ENCODE data around the gene CDC45.
"Not testable (repeated sequence)": the region's sequence is repeated elsewhere in the genome, so short reads cannot be mapped to it uniquely, and the experiment has no call there.

CDC45 gene

DNA sequence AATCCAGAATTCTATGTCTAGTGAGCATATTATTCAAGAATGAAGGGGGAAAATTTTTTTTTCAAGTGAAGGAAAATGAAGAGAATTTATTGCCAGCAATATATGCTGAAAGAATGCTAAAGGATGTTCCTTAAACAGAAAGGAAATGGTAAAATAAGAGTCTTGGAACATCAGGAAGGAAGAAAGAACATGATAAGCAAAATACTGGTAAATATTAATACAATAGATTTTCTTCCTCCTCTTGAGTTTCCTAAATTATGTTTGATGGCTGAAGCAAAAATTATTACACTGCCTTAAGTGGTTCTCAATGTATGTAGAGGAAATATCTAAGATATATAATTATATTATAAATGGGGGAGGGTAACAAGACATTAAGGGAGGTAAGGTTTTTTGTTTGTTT lies 54.1 kb downstream of the CDC45 start:
- DNase-seq, result no peak

GRCh38 chr22:19535001-19535400 lies 55.3 kb downstream of the CDC45 start:
- DNase-seq, result no peak

GRCh38 chr22:19536564-19536963 lies 56.8 kb downstream of the CDC45 start:
- DNase-seq, result no peak

GRCh38 chr22:19537941-19538488 lies 58.3 kb downstream of the CDC45 start:
- no peak for DNase-seq

GRCh38 chr22:19540394-19540793 lies 60.7 kb downstream of the CDC45 start:
- no peak for DNase-seq

GRCh38 chr22:19543970-19544708 lies 64.4 kb downstream of the CDC45 start:
- DNase-seq, result no peak

DNA sequence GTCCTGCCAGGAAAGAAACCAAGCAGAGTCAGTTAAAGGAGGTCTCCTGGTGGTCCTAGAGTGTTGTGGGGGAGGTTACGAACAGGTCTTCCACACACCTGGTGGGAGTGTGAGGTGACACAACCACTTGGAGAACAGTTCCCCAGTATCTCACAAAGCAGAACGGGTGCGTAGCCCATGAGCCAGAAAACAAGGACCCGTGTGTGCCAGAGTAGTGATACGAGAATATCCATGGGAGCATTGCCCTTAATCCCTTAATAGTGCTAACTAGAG lies 66.2 kb downstream of the CDC45 start:
- DNase-seq, result no peak

- DNase-seq, result no peak
Measured at GRCh38 chr22:19546680-19547079, 67.0 kb downstream of the CDC45 start.

GRCh38 chr22:19547620-19548019 lies 67.9 kb downstream of the CDC45 start:
- DNase-seq, result no peak

DNA sequence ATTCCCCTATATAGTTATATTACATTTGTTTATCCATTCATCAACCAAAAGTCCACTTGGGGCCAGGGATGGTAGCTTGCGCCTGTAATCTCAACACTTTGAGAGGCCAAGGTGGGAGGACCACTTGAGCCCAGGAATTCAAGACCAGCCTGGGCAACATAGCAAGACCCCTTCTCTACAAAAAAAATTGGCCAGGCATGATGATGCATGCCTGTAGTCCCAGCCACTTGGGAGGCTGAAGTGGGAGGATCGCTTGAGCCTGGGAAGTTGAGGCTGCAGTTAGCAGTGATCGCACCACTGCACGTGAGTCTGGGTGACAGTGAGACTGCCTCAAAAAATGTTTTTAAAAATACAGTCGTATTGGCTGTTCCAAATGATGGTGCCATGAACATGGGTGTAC lies 68.7 kb downstream of the CDC45 start:
- DNase-seq, result not testable (repeated sequence)

DNA sequence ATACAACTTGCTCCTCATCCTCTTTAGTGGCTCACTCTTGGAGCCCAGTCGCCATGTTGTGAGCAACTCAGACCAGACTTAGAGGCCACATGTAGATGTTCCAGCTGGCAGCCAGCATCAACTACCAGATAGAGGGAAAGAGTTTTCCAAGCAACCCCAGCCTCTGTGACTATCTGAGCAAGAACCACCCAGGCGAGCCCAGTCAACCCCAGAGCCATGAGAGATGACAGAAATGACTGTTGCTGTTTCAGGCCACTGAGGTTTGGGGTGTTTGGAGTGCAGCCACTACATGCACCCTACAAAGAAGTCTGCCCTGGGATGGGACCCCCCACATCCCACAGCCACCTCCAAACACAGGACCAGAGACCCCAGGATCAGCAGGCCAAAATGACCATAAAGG lies 69.2 kb downstream of the CDC45 start:
- no peak for DNase-seq

DNA sequence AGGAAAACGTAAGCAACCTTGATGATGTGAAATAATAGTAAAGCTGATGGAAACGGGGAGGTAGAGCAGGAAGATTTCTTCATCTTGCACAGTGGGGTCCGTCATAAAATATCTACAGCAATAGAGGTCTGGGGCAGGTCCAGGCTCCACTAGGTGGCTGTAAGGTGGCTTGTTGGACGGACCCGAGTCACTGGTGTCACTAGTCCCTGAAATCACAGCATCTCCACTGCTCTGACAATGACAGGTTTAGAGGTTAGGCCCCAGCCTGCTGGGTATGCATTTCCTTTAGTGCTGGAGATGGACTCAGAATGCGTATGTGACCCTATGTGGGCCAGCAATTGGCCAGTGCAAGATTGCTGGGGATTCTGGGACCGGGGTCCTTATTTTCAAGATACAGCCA lies 69.7 kb downstream of the CDC45 start:
- DNase-seq, result no peak

DNA sequence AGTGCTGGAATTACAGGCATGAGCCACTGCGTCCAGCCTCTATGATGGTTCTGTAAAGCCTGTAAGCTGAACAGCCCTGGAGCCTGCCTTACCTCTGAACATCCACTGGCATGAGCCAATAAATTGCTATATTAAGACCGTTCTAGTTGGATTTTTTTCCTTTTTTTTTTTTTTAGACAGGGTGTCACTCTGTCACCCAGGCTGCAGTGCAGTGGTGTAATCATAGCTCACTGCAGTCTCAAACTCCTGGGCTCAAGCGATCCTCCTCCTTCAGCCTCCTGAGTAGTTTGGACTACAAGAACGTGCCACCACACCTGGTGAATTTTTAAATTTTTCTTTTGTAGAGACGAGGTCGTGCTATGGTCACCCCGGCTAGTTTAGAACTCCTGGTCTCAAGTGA lies 70.7 kb downstream of the CDC45 start:
- DNase-seq, result no peak

- no peak for DNase-seq
Measured at GRCh38 chr22:19553201-19553600, 73.5 kb downstream of the CDC45 start.

- DNase-seq, result no peak
Measured at GRCh38 chr22:19554834-19555404, 75.2 kb downstream of the CDC45 start.

DNA sequence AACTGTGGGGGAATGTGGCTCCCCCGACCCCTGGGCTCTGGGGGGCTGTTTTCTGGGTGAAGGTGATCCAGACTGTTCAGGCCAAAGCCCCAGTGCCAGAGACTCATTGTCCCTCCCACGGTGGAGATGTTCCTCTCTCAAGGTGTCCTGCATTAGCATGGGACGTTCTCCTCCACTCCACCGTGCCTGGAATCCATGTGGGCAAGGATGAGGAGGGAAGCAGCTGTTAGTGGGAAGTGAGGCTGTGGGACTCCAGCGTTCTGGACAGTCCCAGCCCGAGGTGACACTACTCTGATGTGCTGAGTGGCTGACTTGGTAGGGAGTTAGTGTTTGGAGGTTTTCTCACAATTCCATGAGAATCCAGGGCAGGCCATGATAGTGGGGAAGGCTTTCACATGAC lies 75.9 kb downstream of the CDC45 start:
- DNase-seq, result no peak

DNA sequence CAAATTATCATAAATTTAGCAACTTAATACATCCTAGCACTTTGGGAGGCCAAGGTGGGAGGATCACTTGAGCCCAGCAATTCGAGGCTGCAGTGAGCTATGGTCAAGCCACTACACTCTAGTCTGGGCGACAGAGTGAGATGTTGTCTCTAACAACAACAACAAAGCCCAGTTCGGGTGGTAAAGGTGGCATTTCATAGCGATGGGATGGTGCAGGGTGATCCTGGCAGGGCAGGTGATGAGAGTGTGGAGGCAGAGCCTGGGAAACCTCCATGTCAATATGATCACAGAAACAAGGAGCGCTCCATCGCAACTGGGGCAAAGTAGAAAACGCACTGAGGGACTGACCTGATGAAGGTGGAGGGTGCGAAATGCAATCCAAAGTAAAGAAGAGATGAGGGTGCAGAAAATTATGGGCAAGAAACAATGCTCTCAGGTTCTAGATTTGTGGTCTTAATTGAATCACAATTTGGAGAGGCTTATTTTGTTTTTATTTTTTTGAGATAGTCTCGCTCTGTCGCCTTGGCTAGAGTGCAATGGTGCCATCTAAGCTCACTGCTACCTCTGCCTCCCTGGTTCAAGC lies 77.3 kb downstream of the CDC45 start:
- DNase-seq, result no peak

DNA sequence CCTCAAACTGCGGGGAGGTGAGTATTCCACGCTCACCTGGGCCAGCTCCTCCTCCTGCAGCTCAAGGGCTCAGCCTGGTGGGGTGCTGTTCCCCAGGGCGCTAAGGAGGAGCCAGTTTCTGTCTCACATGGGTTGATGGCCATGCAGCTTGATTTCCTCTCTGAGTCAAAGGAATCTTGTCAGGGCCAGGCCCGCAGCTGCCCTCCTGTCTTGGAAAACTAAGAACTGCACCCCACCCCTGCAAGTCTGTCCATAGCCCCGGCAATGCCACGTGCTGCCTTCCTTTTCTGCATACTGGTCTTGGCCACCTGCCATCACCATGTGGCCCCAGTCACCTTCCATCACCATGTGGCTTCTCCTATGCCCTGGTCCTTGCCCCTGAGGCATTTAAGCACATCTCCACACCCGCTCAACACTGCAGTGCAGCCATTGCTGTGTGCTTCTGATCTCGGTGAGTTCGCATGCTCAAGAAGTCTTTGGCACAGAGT lies 79.6 kb downstream of the CDC45 start:
- no peak for DNase-seq

DNA sequence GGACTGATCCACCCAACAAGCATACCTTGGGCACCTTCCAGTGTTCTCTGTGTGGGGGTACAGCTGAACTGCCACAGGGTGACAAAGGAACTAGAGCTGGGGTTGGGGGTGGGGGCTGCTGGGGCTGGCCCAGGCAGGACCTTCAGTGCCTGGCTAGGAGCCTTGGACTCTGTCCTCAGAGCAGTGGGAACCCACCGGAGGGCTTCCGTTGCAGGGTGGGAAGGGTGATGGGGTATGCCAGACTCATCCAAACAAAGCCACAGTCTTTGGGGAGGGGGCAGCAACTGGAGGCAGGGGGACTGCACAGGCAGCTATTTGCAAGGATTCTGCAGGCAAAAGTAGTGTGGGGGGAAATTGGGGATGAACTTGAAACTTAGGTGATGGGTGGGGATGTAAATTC lies 80.2 kb downstream of the CDC45 start:
- no peak for DNase-seq

DNA sequence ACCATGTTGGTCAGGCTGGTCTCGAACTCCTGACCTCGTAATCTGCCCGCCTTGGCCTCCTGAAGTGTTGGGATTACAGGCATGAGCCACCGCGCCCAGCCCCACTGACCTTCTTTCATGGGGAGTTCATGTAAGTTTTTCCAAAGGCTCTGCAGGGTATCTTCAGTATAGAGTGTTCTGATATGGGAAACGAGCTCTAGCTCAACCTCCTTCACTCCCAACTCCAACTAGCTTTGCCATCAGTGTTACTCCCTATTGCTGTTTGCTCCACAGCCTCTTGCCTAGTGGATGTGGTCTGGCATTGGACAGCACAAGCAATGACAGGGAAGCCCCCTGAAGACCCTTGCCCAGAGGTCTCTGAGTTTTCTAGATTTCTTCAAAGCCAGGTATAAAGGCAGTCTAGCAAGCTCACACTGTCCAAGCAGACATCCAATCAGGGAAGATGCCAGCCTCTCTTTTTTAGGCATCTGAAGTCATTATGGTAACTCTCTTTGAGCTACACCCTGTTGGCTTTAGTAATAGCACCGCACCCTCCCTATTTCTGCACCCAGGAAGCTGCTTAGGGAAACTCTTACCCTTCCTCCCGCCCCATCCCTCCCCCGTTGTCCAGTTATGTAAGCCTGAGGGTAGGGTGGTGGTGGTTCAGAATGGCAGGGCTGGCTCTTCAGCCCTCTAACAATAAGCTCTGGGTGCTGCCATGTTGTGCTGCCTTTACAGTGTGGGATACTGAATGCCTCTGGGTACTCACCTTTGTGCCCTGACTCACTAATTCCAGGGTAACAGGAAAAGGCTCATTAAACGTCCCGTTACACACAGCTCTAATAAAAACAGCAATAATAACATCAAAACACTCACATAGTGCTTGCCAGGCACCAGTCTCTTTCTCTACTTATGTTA lies 85.9 kb downstream of the CDC45 start:
- no peak for DNase-seq

GRCh38 chr22:19566279-19567156 lies 86.8 kb downstream of the CDC45 start:
- DNase-seq, result no peak

Data from NCI-H2081 treated with DMSO at 0.1 percent for 48 hours (cell line).